GM10248 (cell line): ENCODE measurements around the gene METTL22.

Experiments used
- CTCF ChIA-PET: fragments of 300-600 bp; sonication (Branson Sonifier 250); formaldehyde crosslinking; extraction: SDS; loops from one replicate; lab custom pipeline; 2021; ENCODE audit warnings: antibody characterized with exemption; lab: Yijun Ruan, JAX
- POLR2A ChIA-PET: fragments of 350-650 bp; sonication (Branson Sonifier 250); formaldehyde crosslinking; extraction: SDS; loops from one replicate; lab custom pipeline; 2020; ENCODE audit warnings: antibody characterized with exemption; lab: Yijun Ruan, JAX
- DNase-seq: peaks from one replicate; pipeline ENCODE4 v3.0.0; 2012; ENCODE audit errors: extremely low spot score
- CTCF ChIP-seq: IDR thresholded peaks from 2 replicates; pipeline ENCODE4 v1.5.1; 2012; ENCODE audit warnings: mild to moderate bottlenecking, low read depth; ENCODE audit errors: extremely low read depth, missing control alignments, control extremely low read depth

Gene METTL22

DNA sequence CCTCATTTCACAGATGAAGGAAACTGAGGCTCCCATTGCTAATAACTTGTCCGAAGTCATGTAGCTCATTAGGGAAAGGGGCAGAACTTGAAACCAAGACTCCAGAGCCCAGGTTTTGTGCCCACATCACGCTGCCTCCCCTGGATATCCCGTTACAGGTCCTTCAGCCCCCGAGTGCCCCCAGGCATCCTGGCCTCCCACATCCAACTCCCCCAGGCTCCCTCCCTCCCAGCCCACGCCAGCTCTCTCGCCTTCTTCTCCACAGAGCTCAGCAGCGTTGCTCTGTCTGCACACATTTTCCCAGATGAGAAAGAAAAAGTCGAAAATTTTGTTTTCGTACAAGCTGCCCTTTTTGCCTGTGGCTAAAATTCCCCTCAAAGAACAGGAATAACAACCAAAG lies 14.3 kb upstream of the METTL22 start:
- CTCF ChIA-PET, result no interaction called here
- POLR2A ChIA-PET, result no interaction called here
- no peak for DNase-seq
- no peak for TF ChIP-seq CTCF

- ChIA-PET POLR2A (no interaction called here), CTCF (no interaction called here)
- no peak for TF ChIP-seq CTCF
- no peak for DNase-seq
Observed at GRCh38 chr16:8611122-8611521, 10.4 kb upstream of the METTL22 start.

DNA sequence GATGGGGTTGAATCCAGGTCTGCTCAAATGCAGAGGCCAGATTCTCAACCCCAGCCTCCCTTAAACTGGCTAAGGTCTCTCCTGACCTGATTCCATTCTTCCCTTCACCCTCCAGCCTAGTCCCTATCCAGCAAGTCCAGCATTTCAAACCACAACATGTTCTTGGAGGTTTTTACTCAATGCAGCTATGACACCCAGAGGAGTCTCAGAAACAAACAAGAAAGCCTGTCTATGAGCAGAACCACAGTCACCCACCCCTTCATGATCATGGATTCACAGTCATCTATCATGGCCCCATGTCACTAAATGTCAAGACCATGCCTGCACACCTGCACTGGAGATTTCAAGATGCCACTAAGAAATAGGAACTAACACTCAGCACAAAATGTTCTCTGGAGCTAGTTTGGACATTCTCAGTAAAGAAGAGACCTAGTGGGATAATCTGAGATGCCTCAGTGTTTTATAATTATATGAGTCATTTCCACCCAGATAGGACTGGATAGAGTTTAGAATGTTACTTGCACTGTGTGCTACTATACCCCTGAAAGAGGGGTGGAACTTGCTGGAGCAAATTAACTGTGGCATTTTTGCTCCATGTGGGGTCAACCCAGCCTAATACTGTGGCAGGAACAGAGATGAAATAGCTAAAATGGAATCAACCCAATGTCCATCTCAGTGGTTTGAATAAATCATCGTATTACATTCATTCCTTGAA lies 9.5 kb upstream of the METTL22 start:
- ChIA-PET POLR2A (no interaction called here), CTCF (interaction anchor here (1.7 kb wide), 1 partner anchor 15 kb away, joined by 3 read pairs; no protein-coding TSS in a partner anchor)
- DNase-seq, result no peak
- no peak for TF ChIP-seq CTCF

DNA sequence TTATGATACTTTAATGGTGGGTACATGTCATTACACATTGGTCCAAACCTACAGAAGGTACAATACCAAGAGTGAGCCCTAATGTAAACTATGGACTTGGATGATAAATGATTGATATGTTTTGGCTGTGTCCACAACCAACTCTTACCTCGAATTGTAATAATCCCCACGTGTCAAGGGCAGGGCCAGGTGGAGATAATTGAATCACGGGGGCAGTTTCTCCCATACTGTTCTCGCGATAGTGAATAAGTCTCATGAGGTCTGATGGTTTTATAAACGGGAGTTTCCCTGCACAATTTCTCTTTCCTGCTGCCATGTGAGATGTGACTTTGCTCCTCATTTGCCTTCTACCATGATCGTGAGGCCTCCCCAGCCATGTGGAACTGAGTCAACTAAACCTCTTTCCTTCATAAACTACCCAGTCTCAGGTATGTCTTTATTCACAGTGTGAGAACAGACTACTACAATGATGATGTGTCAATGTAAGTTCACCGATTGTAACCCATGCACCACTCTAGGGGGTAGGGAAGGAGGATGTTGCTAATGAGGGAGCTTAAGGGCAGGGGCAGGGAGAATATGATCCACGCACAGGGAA lies 7.0 kb upstream of the METTL22 start:
- TF ChIP-seq CTCF, result no peak
- DNase-seq, result no peak
- POLR2A ChIA-PET, result no interaction called here
- CTCF ChIA-PET, result interaction anchor here (1.0 to 1.5 kb wide), 4 partner anchors 9 to 525 kb away, joined by 3 to 5 read pairs (median 3); no protein-coding TSS in a partner anchor

DNA sequence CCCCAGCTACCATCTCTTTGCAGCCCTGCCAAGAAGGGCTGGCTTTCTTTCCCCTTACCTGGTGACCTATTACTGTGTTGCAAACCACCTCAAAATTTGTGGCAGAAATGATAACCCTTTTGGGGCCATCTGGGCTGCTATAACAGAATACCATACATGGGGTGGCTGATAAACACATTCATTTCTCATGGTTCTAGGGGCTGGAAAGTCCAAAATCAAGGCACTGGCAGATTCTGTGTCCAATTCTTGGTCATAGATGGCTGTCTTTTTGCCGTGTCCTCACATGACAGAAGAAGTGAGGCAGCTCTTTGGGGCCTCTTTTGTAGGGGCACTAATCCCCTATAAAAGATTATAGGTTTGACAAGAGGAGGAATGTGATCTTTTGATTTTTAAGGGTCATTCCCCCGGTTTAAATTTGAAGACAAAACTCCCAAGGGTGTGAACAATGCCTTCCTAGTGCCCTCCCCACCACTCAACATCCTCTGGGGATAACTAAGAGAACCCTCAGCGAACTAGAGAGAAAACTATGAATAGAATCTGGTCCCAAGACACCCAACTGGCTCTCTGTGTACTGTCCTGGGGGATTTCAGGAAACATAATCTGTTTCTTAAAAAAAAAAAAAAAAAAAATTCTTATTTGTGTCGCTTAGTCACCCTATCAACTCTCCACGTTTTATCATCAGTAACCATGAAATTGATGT lies 1.7 kb upstream of the METTL22 start:
- DNase-seq, result no peak
- POLR2A ChIA-PET, result no interaction called here
- no peak for TF ChIP-seq CTCF
- CTCF ChIA-PET, result no interaction called here

GRCh38 chr16:8620535-8620934 lies 963 bp upstream of the METTL22 start:
- no peak for DNase-seq
- POLR2A ChIA-PET, result no interaction called here
- no peak for TF ChIP-seq CTCF
- CTCF ChIA-PET, result no interaction called here
